ENCODE data around the gene KIAA1217. TPM values are rescaled to one million over a fixed set of nuclear protein-coding genes. Genes with fewer than 3 reads are reported as not detected.

Gene KIAA1217
- total RNA-seq, 4 donors from 2014 or later, result 67.3 to 104 (median 89.8) TPM

GRCh38 chr10:24207341-24207740, 1.6 kb upstream of the KIAA1217 start:
- H3K4me1 ChIP-seq, result peaks cover 50 to 60% of the 10 kb centered on the region in 2 donors
- no peaks in the 10 kb centered on the region for H3K27me3 ChIP-seq
- peak overlapping the region; percentile 92 to 99 (median 94) for H3K27ac ChIP-seq
- peak in 1 of 2 donors; percentile 7 for DNase-seq
- no peak overlapping the region for H3K4me3 ChIP-seq (replicated peaks in 1 of 3)
- WGBS, 2 donors, result 49 to 55% methylated on average over 5 of the region's 5 CpGs
- H3K9me3 ChIP-seq, result no peaks in the 10 kb centered on the region
- intact Hi-C loops (cut with DNase I), result no loop called here
- no peak for TF ChIP-seq POLR2A (IDR thresholded peaks at IDR 0.05)
- TF ChIP-seq CTCF (IDR thresholded peaks at IDR 0.05), result no peak
- H3K36me3 ChIP-seq, result no peaks in the 10 kb centered on the region

- WGBS, 2 donors, result 15 to 19% methylated on average over 13 of the region's 13 CpGs
- intact Hi-C loops (cut with DNase I), result no loop called here
- peaks cover 52 to 60% of the 10 kb centered on the region in 2 donors for H3K4me1 ChIP-seq
- TF ChIP-seq POLR2A (IDR thresholded peaks at IDR 0.05), result peak in 1 of 2 donors; percentile 15
- TF ChIP-seq CTCF (IDR thresholded peaks at IDR 0.05), result no peak
- no peaks in the 10 kb centered on the region for H3K27me3 ChIP-seq
- DNase-seq, result peak; percentile 53 to 54
- no peaks in the 10 kb centered on the region for H3K36me3 ChIP-seq
- peak overlapping the region; percentile 92 to 99 (median 94) for H3K27ac ChIP-seq
- peak overlapping the region in 1 of 3 donors; percentile 46 for H3K4me3 ChIP-seq (replicated peaks in 1 of 3)
- no peaks in the 10 kb centered on the region for H3K9me3 ChIP-seq
Observed at GRCh38 chr10:24207781-24208611, 942 bp upstream of the KIAA1217 start.

GRCh38 chr10:24209432-24209771, 464 bp downstream of the KIAA1217 start:
- intact Hi-C loops (cut with DNase I), result no loop called here
- Histone ChIP-seq H3K4me1 (peaks cover 58 to 61% of the 10 kb centered on the region in 2 donors), H3K9me3 (no peaks in the 10 kb centered on the region), H3K4me3 (replicated peaks in 1 of 3) (peak overlapping the region in 2 of 3 donors; percentile 46 to 74), H3K27ac (peak overlapping the region; percentile 92 to 99 (median 94)), H3K36me3 (no peaks in the 10 kb centered on the region), H3K27me3 (no peaks in the 10 kb centered on the region)
- 0 to 5% methylated on average over 5 of the region's 5 CpGs for WGBS, 2 donors
- peak in 1 of 2 donors; percentile 19 for DNase-seq
- TF ChIP-seq CTCF (IDR thresholded peaks at IDR 0.05), result no peak
- TF ChIP-seq POLR2A (IDR thresholded peaks at IDR 0.05), result no peak

- H3K27ac ChIP-seq, result peak overlapping the region; percentile 92 to 99 (median 94)
- no peak for TF ChIP-seq CTCF (IDR thresholded peaks at IDR 0.05)
- peak in 1 of 2 donors; percentile 13 for TF ChIP-seq POLR2A (IDR thresholded peaks at IDR 0.05)
- WGBS, 2 donors, result 4 to 7% methylated on average over 11 to 12 of the region's 12 CpGs
- peak overlapping the region in 2 of 3 donors; percentile 46 to 74 for H3K4me3 ChIP-seq (replicated peaks in 1 of 3)
- no peaks in the 10 kb centered on the region for H3K36me3 ChIP-seq
- H3K9me3 ChIP-seq, result no peaks in the 10 kb centered on the region
- no peaks in the 10 kb centered on the region for H3K27me3 ChIP-seq
- peaks cover 63 to 64% of the 10 kb centered on the region in 2 donors for H3K4me1 ChIP-seq
- DNase-seq, result peak in 1 of 2 donors; percentile 20
- intact Hi-C loops (cut with DNase I), result no loop called here
Observed at GRCh38 chr10:24209946-24210491, 1.1 kb downstream of the KIAA1217 start.

- Histone ChIP-seq H3K4me3 (replicated peaks in 1 of 3) (peak overlapping the region in 1 of 3 donors; percentile 46), H3K27me3 (no peaks in the 10 kb centered on the region), H3K9me3 (no peaks in the 10 kb centered on the region), H3K4me1 (peaks cover 68 to 69% of the 10 kb centered on the region in 2 donors), H3K36me3 (no peaks in the 10 kb centered on the region), H3K27ac (peak overlapping the region in 2 of 3 donors; percentile 94 to 99)
- DNase-seq, result no peak
- 54 to 63% methylated on average over 2 of the region's 2 CpGs for WGBS, 2 donors
- TF ChIP-seq CTCF (IDR thresholded peaks at IDR 0.05), result no peak
- no peak for TF ChIP-seq POLR2A (IDR thresholded peaks at IDR 0.05)
- intact Hi-C loops (cut with DNase I), result no loop called here
Observed at GRCh38 chr10:24210501-24210900, 1.6 kb downstream of the KIAA1217 start.

All from thyroid gland (tissue), 4 donors.